GM12864 (cell line): ENCODE measurements around the gene GARIN3.
"Not testable (repeated sequence)": the region's sequence is repeated elsewhere in the genome, so short reads cannot be mapped to it uniquely, and the experiment has no call there.

ENCODE experiments used
- DNase-seq: peaks from one replicate; pipeline ENCODE4 v3.0.0-alpha.2; 2011; ENCODE audit warnings: low read depth
- H3K4me3 ChIP-seq: 2 replicates; pipeline ENCODE4 v1.5.1; 2011; ENCODE audit warnings: mild to moderate bottlenecking, low read depth, low read length, control low read depth
- CTCF ChIP-seq: IDR thresholded peaks from 2 replicates; pipeline ENCODE4 v1.5.1; 2011; ENCODE audit warnings: low read depth, mild to moderate bottlenecking, moderate library complexity, low read length, control low read depth, inconsistent platforms; ENCODE audit errors: missing control alignments

Gene GARIN3

GRCh38 chr5:157166214-157167213 is at the start of gene GARIN3:
TSS of gene GARIN3 (minus strand) at chr5:157166264. CDS start at chr5:157166168, 96 bp downstream.
- H3K4me3 ChIP-seq, result no peak within 1 kb of the TSS
- no peak for TF ChIP-seq CTCF
- no peak for DNase-seq

- TF ChIP-seq CTCF, result no peak
- H3K4me3 ChIP-seq, result no peak overlapping the region
- DNase-seq, result peak; percentile 41
These were observed 49.6 kb upstream of the GARIN3 start for GRCh38 chr5:157215514-157216167.

GRCh38 chr5:157214861-157215513 is 48.9 kb upstream of the GARIN3 start:
- no peak for DNase-seq
- no peak overlapping the region; the same call in 1 of the 2 replicates for H3K4me3 ChIP-seq
- TF ChIP-seq CTCF, result no peak

- H3K4me3 ChIP-seq, result no peak overlapping the region
- no peak for TF ChIP-seq CTCF
- no peak for DNase-seq
These were observed 48.4 kb upstream of the GARIN3 start for GRCh38 chr5:157214415-157214814.

GRCh38 chr5:157213527-157214243 is 47.6 kb upstream of the GARIN3 start:
- TF ChIP-seq CTCF, result no peak
- no peak overlapping the region for H3K4me3 ChIP-seq
- no peak for DNase-seq

GRCh38 chr5:157212307-157212706 is 46.2 kb upstream of the GARIN3 start:
- no peak for TF ChIP-seq CTCF
- no peak overlapping the region for H3K4me3 ChIP-seq
- DNase-seq, result no peak

- DNase-seq, H3K4me3 ChIP-seq: not testable (repeated sequence)
These were observed 44.6 kb upstream of the GARIN3 start for GRCh38 chr5:157210652-157211051.
